HG03066 (cell line): Measurements from ENCODE around the gene SLFNL1.
A peak's percentile ranks its signal among the peaks of the same experiment; 100 is the strongest.

Experiments
- ATAC-seq: cut with Tn5 transposase; IDR thresholded peaks from one replicate; pipeline ENCODE4 v1.9.1; 2021; ENCODE audit warnings: low read depth; ENCODE audit not compliant: unreplicated experiment

SLFNL1 gene

DNA sequence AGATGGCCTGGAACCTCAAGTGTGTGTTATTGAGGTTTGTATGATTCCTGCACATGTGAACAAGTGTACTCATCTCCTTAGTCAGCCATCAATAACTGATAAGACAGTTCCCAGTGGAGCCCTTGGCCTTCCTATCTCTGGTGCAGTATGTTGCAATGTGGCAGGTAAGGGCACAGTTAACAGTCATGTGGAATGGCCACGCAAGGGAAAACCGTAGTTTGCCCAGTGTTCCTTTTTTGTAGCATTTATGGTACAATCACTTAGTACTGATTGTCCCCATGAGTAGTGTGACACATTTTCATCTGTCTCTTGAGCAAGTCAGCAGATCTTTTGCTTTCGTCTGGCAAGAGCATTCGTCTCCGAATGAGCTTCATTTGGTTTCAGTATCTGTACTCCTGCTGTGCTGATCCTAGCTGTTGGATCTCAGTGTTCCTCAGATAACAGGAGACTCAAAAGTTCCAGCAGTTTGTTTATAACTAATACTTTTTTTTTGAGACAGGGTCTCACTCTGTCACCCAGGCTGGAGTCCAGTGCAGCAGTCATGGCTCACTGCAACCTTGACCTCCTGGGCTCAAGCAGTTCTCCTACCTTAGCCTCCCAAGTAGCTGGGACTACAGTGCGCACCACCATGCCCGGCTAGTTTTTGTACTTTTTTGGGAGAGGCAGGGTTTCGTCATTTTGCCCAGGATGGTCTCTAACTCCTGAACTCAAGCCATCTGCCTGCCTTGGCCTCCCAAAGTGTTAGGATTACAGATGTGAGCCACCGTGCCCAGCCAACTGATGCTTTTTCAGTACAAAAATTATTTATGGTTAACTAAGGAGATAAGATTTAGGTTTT is 33.9 kb downstream of the SLFNL1 start:
- ATAC-seq, result no peak

DNA sequence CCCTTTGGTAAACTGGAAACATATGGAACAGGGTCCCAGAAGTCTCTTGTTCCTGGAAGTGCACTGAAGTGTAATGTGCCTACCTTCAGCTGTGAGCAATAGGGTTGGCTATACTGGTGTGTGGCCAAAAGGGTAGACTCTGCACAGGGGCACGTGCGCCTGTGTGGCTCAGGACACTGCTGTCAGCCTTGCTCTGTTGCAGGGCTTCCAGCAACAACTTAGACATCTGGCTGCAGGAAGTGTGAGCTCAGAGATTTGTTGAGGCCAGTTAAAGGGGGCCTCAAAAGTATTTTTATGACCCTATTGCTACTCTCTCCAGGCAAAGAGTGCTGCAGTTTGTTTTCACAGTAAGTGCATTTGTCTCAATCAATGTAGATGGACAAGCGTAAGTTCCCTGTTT is 34.6 kb downstream of the SLFNL1 start:
- ATAC-seq, result no peak

DNA sequence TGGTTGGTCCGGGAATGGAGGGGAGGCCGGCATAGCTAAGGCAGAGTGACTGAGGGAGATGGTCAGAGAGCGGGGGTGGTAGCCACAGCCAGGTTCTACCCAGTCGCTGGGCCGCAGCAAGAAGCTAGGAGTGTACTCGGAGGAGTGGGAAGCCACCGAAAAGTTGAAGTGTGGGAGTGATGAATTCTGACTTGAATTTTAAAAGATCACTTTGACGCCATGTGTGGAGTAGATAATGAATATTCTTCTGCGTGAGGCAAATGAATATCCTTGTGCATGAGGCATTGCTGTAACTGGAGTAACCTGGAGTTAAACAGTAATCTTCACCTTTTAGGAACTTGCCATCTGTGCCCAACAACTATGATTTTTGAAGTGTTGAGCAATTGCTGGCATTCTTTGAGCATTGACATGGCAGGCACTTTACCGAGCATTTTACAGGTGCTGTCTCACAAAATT is 35.2 kb downstream of the SLFNL1 start:
- ATAC-seq, result no peak

DNA sequence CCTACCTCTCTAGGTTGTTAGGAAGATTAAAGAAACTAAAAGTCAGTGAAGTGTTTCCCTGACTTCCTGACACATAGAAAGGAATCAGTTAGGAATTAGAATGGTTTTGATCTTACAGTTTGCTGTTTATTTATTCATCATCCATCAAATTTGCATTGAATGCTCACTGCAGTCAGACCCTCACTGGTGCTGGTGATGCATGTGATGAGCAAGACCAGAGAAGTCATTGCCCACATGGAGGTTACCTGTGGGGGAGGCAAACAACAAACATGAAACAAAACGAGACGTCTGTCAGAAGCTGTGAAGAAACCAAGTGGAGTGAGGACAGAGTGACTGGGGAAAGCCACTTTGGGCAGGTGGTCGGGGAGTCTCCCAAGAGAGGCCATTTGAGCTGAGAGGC is 35.6 kb downstream of the SLFNL1 start:
- no peak for ATAC-seq

DNA sequence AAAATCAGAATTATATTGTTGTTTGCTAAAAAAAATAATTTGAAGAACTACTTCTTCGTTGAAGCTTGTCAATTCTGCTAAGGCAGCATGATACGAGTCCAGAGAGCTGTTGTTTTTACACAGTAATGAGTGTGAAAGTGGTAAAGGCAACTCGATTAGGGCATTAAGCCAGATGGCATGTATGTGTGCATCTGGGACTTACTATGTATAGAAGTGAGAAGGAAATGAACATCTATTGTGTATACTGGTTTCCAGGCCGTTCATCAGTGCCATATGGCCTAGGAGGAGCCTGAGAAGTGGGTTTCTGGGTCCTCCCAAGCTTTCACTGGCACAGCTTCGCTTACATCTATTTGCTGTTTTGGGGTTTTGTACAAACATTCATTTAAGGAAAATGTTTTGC is 36.4 kb downstream of the SLFNL1 start:
- no peak for ATAC-seq

DNA sequence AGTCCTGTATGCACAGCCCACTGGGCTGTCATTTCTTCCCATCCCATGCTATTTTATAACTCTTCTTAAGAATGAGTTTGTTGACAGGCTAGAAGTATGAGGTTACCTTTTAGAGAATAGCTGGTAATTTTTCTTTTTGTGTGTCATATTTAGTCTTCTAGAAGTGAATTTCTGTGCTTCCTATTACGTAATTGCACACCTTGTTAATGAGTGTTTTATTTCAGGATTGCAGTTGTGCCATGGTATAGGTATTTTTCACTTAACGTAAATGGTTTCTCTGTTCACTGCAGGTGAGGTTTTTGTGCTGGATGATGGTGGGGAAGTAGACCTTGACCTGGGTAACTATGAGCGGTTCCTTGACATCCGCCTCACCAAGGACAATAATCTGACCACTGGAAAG is 37.0 kb downstream of the SLFNL1 start:
- no peak for ATAC-seq

DNA sequence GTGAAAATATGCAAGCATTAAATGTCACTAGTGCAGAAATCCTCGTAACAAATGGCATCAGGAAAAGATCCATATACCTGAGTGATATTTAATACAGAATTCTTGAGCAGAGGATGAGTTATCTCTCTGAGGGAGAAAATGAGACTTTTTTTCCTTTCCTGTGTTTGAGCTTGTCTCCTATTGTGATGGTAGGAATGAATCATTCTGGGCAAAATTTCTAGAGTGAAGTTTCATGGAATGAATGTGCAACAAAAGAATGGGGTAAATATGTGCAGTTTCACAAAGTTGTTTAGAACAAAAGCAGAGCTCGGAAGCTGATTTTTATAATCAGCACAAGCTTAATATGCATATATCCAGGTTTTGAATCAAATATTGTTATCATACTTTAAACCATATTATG is 37.5 kb downstream of the SLFNL1 start:
- ATAC-seq, result no peak

- no peak for ATAC-seq
These were observed 38.2 kb downstream of the SLFNL1 start for GRCh38 chr1:40983286-40983685.

DNA sequence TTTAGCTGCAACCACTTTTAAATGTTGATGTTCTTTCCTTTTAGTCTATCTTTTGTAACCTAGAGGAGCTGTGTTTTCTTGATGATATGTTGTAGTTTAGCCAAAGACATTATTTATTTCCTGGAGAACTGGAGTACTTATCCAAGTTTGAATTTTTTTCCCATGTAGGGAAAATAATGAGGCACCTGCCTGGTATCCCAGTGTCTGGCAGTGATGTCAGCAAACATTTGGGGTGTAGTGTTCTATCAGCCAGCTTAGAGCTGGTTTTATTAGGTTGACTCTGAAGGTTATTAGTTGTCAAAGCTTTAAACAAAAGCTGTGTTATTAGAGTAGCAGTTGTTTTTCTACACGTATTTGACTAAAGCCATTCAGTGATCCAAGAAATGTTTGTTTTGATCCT is 38.8 kb downstream of the SLFNL1 start:
- no peak for ATAC-seq

DNA sequence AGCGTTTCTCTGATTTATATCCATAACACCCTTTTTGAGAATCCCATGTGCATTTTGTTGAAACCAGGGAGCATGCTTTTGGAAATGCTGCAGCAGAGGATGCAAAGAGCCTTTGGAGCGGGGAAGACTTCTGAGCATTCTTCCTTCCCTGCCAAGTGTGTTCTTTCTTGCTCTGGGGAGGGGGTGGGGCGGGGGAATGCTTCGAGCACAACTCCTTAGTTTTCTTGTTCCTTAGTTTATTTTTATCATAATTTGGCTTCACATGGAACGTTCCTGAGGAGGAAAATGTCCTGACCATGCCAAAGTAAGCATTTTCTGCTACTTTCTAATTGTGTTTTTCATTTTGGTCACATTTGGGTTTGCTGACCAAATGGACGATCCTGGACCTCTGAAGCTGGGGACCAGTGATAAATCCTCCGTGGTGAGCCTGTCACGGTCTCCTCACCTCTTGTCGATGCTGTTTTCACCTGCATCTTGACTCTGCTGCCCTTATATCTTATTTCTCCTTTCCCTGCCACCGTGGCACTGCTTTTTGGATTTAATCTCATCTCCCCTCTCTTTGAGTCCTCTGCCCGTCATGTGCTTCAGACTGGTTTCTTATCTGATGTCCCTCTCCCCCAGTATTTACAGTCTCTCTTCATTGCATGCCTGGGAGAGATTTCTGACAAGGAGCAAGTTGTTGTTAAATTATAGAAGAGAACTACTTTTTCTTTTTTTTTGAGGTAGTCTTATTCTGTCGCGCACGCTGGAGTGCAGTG is 39.7 kb downstream of the SLFNL1 start:
- ATAC-seq, result no peak

- peak; percentile 16 for ATAC-seq
These were observed 40.9 kb downstream of the SLFNL1 start for GRCh38 chr1:40980453-40981121.

DNA sequence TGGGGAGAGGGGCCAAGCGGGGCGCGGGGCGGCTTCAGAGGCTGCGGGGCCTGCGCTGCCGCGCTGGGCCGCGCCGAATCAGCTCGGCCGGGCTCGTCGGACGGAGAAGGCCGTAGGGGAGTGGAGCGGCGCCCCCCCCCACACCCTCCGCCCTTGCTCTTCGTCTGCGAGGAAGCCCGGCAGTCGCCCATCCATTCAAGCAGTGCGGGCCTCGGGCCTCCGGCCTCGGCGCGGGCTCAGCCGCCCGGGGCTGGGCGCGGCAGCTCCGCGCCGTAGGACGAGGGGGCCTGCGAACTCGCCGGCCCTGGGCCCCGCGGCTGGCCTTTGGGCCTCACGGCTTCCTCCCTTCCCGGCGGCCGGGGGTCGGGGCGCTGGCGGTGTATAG is 41.5 kb downstream of the SLFNL1 start:
- ATAC-seq, result peak; percentile 17

DNA sequence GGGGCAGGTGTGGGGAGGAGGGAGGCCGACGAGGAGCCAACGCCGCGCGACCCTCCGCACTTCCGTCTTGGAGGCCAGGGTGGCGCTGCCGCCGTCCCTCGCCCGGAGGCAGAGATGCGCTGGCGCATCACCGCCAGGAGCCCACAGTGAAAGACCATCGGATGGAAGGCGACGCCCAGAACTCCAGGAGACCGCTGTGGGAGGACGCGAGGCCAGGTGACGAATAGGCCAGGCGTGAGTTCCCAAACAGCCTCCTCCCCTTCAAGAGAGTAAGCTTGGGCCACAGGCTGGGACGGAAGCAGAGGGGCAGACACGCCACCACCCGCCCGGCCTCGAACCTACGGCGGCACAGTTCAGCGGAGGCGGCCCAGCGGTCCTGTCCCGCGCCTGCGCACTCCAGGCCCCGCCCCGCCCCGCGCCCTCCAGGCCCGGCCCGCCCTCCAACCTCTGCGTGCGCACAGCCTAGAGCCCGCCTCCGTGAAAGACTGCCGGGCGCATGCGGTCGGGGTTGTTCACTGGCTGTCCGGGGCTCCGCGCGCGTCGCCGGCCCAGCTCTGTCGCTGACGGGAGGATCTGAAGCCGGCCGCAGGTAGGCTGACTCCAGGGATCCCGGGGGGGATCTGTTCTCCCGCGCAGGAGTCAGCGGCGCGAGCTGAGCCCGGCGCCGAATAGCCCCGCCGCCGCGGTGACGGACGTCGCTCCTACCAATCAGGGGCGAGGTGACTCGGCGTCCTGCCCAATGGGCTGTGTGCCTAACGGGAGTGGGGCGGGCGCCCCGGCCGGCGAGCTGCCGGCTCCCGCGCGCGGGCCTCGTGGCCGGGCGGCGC is 42.1 kb downstream of the SLFNL1 start, which contains the start of gene CTPS1:
Gene CTPS1 (plus strand): TSS at position 456 of the 827 bp plus-strand sequence. CDS start 3,595 bp downstream, outside the sequence.
- peak; percentile 85 for ATAC-seq

DNA sequence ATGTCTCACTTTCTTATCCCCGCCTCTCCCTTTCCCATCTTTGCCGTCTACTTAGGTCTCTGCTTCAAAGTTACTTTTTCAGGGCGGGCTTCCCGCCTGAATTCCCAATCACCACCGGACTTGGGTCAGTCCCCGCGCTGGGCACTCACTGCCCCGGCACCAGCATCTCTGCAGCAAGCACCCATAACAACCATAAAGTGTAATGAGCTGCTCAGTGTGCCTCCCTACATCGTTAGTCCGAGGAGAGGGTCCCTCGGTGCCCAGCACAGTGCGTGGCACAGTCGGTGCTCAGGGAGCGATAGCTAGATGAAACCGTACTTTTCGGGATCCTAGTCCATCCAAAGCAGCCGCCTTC is 42.7 kb downstream of the SLFNL1 start:
- no peak for ATAC-seq

GRCh38 chr1:40977716-40978115 is 43.8 kb downstream of the SLFNL1 start:
- no peak for ATAC-seq

- ATAC-seq, result no peak
These were observed 44.4 kb downstream of the SLFNL1 start for GRCh38 chr1:40976952-40977690.

GRCh38 chr1:40974945-40975344 is 46.6 kb downstream of the SLFNL1 start:
- no peak for ATAC-seq

GRCh38 chr1:40973912-40974311 is 47.6 kb downstream of the SLFNL1 start:
- ATAC-seq, result no peak

DNA sequence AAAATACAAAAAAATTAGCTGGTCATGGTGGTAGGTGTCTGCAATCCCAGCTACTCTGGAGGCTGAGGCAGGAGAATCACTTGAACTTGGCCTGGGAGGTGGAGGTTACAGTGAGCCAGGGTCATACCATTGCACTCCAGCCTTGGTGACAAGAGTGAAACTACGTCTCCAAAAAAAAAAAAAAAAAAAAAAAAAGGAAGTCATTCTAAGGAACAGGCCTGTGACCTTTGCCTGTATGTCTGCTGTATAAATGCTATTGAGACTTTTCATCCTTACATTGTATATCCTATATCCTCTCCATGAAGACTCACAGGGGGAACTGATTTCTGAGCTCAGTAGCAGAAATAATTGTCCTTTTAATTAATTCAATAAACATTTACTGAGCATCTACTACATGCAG is 49.6 kb downstream of the SLFNL1 start:
- ATAC-seq, result no peak

GRCh38 chr1:40969445-40969844 is 52.1 kb downstream of the SLFNL1 start:
- no peak for ATAC-seq
